IPS-18c (cell line): ENCODE data around the gene MBOAT1.

Experiments
- H3K4me3 ChIP-seq: 2 replicates; pipeline ENCODE4 v1.7.0; 2013; ENCODE audit warnings: low read depth, mild to moderate bottlenecking, low read length, moderate library complexity; ENCODE audit not compliant: insufficient read depth
- H3K9me3 ChIP-seq: one replicate; pipeline ENCODE4 v1.6.1; 2013; ENCODE audit warnings: mild to moderate bottlenecking, low read length, moderate library complexity; ENCODE audit not compliant: control insufficient read depth, insufficient read depth

MBOAT1 gene

DNA sequence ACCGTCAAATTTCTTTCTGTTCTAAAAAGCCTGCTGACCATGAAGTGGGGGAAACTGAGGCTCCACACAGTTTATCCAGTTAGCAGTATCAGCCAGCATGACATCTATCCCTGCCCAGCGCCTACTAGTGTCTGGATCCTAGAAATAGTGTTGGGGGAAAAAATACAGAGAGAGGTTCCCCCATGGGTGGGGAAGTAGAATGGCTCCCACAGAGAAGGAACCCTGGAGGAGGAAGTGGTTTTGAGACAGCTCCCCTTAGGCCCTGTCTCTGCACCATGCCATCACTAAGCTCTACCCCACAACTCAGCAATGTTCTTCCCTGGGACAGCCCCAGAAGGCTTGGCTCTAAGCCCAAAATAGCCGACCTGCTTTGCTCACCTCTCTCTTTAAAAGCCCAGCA, 153.4 kb downstream of the MBOAT1 start:
- Histone ChIP-seq H3K9me3 (no peaks in the 10 kb centered on the region), H3K4me3 (no peak overlapping the region)

- H3K9me3 ChIP-seq = no peaks in the 10 kb centered on the region
- no peak overlapping the region for H3K4me3 ChIP-seq
Observed at GRCh38 chr6:20058121-20058905, 154.0 kb downstream of the MBOAT1 start.

- H3K9me3 ChIP-seq = no peaks in the 10 kb centered on the region
- H3K4me3 ChIP-seq = no peak overlapping the region
Observed at GRCh38 chr6:20056350-20056992, 155.8 kb downstream of the MBOAT1 start.

DNA sequence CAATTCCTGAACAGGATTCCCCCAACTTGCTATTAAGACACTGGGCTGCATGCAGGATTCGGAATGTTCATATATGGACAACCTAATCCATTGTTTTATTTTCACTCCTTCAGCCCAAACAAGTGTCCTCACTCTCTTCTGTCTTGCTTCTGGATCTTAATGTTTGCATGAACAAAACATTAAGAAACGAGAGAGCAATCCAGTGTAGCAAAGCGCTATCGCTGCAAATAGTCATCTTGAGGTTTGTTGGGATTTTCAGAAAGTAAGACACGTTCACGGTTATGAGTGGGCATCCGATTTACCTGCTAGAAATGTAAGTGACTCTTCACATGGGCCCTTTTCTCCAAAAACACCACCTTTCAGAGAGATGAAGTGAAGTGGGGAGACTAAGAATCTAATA, 156.4 kb downstream of the MBOAT1 start:
- Histone ChIP-seq H3K9me3 (no peaks in the 10 kb centered on the region), H3K4me3 (no peak overlapping the region)
